GM21515 (cell line): ENCODE data around the gene RBM26.
"Not testable (repeated sequence)": the region's sequence is repeated elsewhere in the genome, so short reads cannot be mapped to it uniquely, and the experiment has no call there.

Experiments
- ATAC-seq: cut with Tn5 transposase; IDR thresholded peaks from one replicate; pipeline ENCODE4 v1.9.1; 2021; ENCODE audit not compliant: unreplicated experiment

Gene RBM26

GRCh38 chr13:79282508-79282907, 123.5 kb downstream of the RBM26 start:
- no peak for ATAC-seq

GRCh38 chr13:79281339-79281747, 124.7 kb downstream of the RBM26 start:
- ATAC-seq, result no peak

- ATAC-seq, result not testable (repeated sequence)
Measured at GRCh38 chr13:79279735-79280134, 126.3 kb downstream of the RBM26 start.

GRCh38 chr13:79273045-79273444, 133.0 kb downstream of the RBM26 start:
- ATAC-seq, result no peak

- no peak for ATAC-seq
Measured at GRCh38 chr13:79271616-79272015, 134.4 kb downstream of the RBM26 start.

GRCh38 chr13:79270859-79271258, 135.2 kb downstream of the RBM26 start:
- ATAC-seq, result no peak
